COLO829 (cell line): Measurements from ENCODE around the gene HTRA3.

Source experiments
- DNase-seq: peaks from one replicate; pipeline ENCODE4 v3.0.0; 2012; ENCODE audit warnings: low spot score

The HTRA3 gene

DNA sequence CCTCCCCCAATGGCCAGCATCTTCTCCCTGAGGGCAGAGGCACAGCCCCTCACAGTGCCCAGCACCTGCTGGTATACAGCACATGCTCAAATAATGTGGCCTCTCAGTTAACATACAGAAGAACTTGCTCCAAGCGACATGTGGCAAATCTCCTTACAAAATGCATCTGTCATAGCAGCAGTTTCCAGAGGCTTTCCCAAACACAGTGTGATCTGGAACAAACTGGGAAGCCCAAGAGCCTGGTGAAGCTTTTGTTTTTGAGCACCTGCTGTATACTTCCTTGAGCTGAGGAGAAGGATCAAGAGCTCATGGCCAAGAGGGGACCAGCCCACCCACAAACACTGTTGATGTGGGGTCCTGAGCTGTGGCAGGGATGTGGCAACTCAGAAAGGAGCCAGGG is 34.8 kb upstream of the HTRA3 start:
- no peak for DNase-seq

DNA sequence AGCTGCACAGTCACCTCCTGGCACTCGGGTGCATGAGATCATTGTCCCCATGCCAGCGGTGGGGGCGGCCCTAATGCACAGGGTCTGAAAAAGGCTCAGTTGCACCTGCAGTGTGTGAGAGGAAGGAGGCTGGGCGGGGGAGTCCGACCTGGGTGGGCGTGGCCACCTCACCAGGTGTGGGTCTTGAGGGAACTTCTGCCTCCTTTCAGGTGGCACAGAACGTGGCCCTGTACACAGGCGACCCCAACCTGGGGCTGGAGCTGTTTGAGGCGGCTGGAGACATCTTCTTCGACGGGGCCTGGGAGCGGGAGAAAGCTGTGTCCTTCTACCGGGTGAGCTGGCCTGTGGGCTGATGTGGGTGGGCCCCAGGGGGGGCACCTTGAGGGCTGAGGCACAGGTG is 34.3 kb upstream of the HTRA3 start:
- no peak for DNase-seq

DNA sequence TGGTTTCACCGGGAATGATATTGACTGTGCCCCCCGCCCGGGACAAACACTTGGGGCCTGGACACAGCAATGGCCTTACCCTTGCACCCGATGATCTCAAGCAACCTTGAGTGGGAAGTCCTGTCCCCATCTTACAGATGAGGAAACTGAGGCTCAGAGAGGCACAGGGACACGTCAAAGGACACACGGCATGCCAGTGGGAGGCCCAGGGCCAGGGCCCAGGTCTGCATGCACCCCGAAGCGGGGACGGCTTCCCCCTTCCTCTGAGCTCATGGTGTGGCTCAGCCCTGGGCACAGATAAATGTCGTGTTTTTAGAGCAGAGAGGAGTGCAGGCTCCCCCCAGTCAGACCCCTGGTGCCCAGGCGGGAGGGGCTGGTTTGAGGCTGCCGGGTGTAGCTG is 33.9 kb upstream of the HTRA3 start:
- DNase-seq: no peak

DNA sequence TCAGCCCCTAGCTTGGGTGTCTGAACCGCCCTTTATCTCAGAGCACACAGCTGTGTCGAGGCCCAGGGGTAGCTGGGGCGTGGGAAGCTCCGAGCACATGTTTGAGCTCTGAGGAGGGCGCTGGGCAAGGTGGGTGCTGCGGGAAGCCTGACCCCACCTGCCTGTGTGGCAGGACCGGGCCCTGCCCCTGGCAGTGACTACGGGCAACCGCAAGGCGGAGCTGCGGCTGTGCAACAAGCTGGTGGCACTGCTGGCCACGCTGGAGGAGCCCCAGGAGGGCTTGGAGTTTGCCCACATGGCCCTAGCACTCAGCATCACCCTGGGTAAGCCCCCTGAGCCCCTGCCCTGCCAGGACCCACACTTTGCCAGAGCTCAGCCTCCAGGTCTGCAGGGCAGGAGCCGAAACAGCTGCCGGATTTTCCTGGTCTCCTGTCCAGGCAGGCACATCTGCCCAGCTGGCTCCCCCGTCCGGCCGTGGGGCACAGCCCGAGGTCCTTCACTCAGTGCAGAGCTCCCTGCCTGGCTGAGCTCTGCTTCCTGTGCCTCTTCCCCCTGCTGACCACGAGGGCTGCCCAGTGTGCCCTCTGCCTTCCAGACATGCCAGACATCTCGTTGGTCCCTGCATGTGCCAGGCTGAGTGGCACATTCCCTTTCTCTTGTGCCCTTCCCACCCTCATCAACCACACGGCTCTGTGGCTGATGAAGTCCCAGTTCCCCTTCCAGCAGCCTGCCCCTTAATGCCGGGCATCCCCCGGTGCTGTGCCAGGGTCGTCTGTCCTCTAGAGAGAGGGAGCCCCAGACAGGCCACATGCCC is 33.2 kb upstream of the HTRA3 start:
- DNase-seq: no peak

DNA sequence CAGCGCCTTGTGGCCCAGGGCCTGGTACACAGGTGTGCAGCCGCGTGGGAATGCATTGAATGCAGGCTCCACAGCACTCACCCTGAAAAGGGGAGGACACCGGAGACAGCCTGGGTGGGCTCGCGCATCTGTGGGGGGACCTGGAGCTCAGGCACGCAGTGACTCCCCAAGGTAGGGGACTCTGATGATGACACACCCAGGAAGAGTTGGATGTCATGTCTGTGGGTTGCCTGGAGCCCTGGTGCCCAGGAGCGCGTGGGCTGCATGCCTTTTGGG is 32.7 kb upstream of the HTRA3 start:
- no peak for DNase-seq

DNA sequence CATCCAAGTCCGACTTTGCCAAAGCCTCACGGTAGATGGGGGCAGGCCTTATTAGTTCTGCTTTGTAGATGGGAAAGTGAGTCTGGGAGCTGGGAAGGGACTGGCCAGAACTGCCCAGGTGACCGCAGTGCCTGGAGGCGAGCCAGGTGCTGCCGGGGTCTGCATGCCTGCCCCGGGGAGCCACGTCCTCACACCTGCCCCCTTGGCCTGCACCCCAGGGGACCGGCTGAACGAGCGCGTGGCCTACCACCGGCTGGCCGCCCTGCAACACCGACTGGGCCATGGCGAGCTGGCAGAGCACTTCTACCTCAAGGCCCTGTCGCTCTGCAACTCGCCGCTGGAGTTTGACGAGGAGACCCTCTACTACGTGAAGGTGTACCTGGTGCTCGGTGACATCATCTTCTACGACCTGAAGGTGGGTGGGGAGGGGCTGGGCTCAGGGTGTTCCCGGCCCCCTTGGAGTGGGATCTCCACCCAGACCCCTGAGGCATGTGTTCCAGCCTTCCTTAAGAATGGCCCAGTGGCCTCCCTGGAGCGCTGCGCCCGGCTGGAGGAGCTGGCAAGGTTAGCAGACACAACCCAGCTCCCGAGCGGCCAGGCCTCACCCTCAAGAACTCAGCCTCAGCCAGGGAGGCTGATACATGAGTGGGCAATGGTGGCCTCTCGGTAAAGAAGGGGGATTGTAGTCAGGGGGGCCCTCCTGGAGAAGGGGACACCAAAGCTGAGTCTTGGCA is 32.1 kb upstream of the HTRA3 start:
- no peak for DNase-seq

DNA sequence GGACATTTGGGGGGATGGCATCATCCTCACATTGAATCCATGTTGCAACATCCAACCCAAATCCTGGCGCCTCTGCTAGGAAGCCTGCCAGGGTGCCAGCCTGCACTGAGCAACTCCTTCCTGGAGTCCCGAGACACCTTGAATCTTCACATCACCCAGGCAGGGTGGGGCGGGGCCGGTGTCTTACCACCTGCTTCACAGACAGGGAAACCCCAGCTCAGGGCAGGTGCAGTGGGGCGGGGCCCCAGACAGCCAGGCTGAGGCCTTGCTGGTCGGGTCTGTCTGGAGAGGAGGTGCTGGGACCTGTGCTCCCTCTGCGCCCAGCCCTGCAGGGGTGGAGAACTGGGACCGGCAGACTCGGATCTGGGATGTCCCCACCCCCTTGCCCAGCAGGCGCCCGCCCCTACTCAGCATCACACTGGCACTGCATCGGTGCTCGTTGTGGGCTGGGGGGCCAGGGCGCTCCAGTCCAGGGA is 31.5 kb upstream of the HTRA3 start:
- no peak for DNase-seq

DNA sequence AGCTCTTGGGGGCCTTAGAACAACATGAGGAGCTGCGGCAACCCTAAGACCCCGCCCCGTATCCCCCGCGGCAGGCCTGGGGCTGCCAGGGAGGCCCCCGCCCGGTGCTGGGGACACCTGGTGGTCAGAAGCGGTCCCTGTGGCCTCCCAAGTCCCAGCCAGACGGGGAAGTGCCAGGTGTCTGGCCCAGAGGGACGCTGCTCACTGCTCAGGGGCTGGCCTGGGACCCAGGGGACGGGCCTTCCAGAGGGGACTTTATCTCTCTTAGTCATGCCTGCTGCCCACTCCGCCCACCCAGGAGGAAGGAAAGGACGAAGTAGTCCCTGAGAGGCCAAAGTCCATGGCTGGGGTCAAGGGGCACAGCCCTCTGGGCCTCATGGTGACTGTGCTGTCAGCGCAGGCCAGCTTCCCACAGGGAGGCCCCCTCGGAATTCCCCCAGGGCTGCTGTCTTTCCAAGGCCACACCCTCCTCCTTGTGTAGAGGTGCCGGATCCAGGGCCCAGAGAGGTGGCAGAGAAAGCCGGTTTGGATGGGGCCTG is 31.0 kb upstream of the HTRA3 start:
- no peak for DNase-seq

DNA sequence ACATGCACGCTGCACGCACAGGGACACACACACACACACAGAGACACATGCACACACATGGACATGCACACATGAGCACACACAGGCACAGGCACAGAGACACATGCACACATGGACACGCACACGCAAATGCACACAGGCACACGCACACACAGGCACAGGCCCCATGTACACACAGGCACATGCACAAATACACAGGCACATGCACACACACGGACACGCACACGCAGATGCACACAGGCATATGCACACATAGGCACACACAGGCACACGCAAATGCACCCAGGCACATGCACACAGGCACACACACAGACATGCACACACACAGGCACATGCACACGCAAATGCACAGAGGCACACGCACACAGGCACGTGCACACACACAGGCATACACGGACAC is 30.3 kb upstream of the HTRA3 start:
- no peak for DNase-seq

DNA sequence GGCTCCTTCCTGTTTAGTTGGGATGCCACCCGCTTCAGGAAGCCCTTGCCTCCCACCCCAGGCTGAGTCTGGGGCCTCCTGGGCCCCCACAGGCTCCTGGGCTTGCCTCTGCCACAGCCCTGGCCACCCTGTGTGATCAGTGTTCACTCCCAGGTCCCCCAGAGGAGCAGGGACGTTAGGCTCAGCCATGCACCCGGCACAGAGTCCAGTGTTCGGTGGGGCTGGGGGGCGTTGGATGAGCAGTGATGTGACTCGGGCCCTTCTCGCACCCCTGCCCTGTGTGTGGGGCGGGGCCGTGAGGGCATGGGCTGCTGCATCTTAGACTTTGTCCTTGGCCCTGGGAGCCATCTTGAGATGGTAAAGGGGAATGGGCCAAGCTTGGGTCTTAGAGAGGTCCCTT is 29.9 kb upstream of the HTRA3 start:
- no peak for DNase-seq

DNA sequence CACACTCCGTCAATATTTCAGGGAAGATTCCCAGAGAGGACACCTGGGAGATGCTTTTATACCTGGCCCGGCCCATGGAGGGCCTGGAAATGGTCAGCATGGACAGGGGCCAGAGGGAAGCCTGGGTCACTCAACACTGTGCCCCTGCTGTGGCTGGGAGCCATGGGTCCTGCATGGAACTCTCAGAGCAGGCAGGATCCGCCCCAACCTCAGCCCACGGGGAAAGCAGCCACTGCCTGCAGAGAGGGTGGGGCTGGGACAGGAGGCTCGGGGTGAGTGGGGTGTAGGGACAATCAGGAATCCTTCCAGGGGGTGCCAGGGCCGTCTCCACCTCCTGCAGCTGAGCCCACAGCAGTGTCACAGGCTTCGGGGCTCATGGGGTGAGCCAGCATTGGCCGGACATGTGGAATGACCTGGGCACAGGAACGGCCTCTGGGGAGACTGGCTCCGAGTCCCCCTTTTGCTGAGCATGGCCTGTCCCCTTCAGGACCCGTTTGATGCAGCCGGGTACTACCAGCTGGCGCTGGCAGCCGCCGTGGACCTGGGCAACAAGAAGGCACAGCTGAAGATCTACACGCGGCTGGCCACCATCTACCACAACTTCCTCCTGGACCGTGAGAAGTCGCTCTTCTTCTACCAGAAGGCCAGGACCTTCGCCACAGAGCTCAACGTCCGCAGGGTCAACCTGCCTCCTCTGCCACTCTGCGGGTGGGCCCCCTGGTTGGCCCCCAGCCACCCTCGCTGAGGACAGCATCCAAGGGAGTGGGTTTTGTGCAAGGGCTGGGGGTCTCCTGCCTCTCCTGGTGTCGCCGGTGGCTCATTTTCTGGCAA is 29.1 kb upstream of the HTRA3 start:
- no peak for DNase-seq

DNA sequence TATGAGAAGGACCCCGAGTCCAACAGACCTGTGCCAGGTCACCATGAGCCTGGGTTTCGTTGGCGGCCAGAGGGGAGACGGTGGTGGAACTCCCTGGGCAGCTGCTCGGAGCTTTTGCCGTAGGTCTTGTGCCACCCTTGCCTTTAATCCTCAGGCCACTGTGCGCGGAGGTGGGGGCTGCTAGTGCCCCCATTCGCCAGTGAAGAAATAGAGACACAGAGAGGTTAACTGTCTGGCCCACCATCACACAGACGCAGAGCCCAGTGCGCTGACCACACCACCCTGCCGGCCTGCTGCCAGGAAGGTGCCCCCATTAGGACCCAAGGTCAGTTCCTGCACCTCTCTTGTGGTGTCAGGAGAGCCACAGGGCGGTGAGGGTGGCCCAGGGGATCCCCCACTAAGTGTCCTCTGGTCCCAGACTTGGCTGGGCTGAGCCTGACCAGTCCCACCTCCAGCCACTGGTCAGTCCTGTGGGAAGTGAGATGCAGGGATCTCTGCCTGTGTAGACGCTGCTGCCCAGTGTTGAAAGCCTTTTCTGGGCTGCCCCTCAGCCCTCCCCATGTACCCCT is 28.3 kb upstream of the HTRA3 start:
- no peak for DNase-seq

DNA sequence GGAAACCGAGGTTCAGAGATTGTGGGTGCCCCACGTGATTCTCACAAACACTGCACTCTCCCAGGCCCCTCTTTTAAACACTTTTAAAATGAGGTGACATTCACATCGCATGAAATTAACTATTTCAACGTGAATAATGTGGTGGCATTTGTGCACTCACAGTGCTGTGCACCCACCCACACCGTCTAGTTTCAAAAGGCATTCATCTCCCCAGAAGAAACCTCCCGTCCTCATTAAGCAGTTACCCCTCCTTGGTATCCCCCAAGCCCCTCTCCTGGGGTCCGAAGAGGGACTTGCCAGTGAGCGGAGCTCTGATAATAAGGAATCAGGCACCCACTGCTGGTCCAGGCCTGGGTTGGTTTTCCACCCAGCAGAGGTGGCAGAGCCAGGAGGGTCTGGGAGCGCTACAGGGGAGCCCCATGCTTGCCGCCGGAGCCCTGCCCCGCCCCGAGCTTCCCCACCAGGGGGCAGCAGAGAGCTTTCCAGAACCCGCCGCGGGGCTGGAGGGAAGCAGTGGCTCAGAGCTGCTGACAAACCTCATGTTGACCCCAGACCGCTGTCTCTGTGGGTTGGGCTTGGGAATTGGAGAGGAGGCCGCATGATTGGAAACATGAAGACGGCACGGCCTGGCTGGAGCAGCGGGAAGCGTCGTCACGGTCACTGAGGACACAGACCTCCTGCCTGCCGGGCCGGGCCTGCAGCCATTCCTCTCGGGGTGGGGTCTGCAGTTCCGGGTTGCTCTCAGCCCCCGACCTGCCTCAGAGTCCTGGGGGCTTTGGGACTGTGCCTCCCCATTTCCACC is 27.5 kb upstream of the HTRA3 start:
- DNase-seq: peak; percentile 75

DNA sequence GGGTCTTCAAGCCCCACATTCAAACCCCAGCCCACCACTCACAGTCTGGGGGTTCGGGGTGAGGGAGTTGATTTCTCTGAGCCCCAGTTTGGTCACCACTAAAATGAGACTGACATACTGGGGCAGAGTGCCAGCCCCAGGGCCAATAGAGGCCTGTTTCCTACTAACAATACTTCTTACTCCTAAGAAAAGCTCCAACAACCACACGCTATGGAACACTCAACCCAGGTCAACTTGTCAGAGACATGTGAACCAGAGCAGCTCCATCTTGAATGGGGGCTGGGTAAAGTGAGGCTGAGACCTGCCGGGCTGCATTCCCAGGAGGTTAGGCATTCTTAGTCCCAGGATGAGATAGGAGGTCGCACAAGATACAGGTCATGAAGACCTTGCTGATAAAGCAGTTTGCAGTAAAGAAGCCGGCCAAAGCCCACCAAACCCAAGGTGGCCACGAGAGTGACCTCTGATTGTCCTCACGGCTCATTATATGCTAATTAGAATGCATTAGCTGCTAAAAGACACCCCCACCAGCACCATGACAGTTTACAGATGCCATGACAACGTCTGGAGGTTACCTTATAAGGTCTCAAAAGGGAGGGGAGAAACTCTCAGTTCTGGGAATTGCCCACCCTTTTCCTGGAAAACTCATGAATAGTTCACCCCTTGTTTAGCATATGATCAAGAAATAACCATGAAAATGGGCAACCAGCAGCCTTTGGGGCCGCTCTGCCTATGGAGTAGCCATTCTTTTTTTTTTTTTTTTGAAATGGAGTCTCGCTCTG is 26.6 kb upstream of the HTRA3 start:
- DNase-seq: no peak

DNA sequence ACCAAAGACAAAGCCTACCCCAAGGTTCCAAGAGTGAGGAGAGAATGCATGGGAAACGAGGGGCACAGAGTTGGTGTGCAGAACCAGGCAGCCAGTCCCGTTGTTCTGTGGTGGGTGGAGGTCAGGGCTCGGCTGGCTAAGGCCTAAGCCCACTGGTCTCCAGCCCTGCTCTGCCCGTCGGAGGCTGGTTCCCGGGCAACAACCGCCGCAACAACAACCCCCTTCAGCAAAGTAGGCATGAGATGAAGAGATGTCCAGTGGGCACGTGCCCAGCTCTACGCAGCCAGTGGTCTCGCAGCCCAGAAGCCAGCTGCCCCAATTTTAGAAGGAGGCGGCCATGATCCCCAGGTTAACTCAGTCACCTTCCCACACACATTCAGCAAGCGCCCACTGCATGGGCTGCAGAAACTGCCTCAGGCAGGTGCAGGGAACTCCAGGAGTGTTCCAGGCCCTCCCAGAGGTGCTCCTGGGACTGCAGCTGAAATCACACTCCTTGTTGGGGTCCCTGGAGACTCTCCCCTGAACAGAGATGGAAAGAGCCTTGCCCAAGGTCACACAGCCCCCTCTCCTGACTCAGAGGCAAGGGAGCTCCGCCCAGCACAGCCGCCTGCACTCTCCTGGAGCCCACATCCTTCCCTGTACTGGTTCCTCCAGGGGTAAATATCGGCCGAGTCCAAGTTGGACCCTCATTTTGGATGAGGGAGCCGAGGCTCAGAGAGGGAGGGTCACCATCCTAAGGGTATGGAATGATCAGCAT is 25.4 kb upstream of the HTRA3 start:
- no peak for DNase-seq

DNA sequence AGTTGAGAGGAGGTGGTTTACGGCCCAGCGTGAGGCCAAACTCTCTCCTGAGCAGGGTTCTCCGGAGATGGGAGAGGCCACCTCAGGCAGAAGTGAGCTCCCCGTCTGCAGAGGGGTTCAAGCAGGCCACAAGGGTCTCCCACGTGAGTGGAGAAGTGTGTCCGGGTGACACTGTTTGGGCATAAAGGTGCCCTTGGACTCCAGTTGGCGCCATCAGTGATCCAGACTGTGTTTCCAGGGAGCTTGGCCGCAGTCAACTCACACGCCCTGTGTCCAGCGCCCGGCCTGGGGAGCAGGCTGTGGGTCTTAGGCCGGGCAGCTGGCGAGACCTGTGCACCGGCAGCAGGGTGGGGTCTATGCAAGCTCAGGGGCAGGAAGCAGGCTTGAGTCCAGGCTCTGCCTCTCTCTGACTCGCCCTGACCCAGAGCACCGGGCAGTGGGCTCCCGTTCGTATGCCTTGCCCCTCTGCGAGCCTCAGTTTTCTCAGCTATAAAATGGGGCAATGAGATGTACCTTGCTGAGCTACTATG is 24.6 kb upstream of the HTRA3 start:
- no peak for DNase-seq

DNA sequence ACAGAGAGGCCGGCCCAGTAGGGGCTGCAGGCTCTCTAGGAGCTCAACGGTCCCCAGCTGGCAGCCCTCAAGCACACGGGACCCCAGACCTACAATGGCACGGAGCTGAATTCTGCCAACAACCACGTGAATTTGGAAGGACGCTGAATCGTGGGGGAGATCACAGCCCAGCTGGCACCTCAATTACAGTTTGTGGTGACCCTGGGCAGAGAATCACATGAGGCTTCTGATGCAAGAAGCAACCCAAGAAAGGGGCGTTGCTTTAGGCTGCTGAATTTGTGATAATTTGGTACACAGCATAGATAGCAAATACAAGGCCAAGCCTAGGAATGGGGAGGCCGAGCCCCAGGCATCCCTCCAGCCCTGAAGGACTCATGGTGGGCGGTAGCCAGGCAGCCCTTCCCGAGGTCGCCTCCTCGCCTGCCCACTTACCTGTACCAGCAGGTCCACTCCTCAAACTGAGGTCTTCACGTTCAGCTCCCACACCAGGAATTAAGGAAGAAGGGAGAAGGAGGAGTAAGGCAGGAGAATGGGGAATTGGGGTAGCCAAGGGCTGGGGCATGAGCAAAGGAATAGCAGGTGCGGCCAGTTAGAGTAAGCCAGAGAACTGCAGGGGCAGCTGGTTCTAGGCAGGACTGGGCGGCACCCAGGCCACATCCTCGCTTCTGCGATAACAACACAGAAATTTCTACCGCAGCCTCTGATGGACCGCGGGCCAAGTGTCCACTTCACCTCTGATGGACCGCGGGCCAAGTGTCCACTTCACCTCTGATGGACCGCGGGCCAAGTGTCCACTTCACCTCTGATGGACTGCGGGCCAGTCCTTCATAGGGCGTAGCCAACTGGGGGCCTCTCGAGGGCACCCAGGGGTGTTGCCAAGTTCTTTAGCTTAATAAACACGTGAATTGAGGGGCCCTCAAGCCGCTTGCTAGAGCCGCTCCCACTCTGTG is 23.4 kb upstream of the HTRA3 start:
- DNase-seq: no peak
